ENCODE measurements around the gene GPC6.

The GPC6 gene

DNA sequence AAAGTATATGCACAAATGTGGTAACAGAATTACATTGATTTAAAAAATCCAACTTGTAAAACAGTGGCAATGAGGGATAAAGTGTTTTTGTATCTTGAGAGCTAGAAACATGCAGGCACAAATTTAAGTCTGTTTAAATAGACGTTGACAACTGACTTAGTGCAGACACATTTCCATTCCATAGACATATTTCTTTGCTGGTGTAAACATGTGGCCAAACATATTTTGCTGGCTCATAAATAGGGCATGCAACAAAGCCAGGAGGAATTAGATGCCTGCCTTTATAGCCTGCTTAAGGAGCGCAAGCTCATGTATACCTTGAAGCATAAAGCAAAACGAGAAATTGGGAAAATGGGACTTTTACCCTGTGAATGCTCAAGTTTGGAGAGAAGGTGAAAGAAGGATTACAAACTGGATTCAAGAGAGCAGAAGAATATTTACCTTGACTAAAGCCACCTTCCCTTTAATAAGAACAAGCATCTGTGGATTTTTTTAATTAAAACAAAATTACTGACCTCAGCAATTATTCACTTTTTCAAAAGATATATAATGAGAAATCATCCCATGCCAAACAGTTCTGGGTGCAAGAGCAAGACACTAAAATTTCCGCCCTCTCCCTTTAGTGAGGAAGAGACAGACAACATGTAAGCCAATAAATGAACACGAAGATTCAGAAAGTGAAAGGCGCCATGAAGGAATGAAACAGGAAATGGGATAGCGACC, 1181.9 kb downstream of the GPC6 start:
- DNase-seq: no peak

DNA sequence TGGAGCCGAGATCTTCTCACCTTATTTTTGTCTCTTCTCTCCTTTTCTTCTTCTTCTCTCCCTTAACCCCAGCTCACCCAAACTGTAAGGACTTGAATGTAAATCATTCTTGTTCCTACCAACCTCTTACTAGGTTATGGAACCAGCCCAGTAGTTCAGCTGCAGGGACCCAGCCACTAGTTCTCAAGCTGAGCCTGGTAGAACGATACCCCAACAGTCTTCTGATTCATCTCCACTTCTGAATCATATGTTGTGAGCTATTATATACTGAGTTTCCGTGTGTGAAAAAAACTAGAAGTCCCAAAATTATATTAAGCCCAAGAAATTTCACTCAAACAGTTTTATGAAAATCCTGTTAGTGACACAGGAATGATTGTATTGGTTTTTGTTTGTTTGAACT, 1185.1 kb downstream of the GPC6 start:
- DNase-seq: no peak

DNA sequence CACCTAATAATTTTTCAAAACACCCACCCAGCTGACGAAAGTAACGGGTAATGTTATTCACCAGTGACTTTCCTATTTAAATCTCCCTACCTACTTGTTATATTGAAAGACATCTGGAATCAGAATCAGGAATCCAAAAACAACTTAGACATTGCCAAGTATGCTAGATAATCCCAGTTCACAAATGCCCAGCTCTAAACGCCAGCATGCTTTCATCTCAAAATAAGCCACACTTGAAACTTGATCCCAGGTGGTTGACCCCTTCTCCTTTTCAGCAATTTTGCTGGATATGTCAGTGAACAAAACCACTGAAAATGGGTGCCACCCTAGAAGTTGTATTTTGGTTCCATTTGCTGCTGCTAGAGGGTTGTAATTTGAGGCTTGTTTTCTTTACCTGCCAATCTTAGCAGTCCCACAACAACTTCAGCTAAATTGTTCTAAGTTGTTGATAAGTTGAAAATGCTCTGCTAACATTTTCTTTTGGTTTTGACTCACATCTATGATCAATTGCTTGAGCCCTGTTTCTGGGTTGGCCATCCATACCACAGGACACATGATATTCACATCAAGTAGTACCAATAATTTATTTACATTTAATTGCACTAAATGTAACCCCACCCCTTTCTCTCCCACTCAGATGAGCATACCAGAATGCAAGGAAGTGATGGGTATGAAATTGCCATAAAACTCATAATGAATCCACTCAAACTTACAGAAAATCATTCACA, 1186.4 kb downstream of the GPC6 start:
- no peak for DNase-seq

DNA sequence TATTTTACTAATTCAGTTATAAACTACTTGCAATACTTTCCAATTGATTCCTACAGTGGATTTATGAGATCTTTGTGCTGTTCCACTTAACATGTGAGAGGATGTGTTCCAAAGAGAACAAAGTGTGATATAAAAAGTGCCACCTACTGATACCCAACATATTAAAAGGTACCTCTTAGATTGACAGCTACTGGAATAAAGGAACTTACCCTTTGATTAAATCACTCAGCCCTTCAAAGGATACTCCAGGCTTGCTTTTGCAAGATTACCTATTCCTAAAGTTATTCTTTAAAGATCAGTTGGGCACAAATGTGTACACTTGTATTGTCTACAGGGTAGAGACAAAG, 1187.0 kb downstream of the GPC6 start:
- DNase-seq: no peak

DNA sequence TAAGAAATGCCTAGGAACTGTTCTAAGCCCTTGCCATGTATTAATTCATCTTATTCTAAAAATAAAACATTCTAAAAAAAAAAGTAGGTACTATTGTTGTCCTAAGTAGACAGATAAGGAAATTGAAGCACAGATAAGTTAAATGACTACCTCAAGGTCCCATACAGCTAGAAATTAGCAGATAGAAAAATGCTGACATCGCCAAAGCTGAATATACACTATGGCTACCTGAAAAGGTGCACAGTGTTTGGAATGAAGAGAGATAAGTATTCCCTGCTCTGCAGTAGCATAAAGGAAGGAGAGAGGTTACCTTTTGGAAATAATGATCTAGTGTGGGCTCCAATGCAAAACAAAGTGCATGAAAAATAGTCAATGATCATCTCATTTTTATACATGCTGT, 1187.5 kb downstream of the GPC6 start:
- no peak for DNase-seq

DNA sequence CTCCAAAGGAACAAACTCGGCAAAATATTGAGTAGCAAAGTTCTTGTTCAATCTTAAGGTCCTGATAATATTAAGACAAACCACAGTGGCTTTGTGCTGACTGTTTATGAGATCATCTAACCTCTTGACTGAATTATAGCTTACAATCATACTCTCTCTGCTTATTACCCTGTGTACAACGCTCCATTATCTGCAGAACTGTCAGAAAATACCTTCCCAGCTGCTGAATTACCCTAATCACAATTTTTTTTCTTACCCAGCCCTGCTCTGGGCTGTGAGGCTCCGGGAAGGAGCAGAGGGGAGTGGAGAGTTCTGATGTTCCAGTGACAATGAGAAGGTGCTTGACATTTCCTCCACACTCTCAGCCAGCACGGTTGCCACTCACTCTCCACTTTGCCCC, 1188.1 kb downstream of the GPC6 start:
- DNase-seq: no peak

DNA sequence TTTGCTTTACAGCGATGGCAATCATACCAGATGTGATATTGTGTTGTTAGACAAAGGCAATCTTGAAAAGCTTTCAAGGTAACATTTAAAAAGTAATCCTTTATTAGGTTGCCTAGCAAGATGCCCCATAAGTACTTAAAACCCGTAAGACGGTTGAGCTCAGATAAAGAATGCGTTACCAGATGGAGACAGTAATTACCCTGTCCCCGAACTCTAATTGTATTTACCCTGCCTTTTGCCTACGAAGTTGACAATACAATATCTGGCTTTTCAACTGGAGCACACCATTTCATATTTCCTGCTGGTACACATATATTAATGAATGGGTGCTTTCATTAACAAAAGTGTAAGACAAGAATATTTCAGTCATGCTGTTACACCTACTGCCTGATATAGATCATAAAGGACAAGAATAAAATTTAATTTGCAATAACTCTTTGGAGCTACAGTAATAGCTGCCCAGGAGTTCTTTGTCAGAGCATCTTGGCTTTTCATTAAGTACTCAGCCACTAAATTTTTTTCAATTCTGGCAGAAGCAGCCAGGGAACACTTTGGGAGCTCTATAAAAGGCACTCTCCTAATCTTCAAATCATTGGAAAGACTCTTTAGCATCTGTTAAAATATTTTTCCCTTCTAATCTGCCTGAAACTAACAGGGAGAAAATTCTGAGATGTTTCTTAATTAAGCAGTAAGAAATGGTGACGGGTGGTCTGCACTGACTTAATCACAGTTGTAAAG, 1189.1 kb downstream of the GPC6 start:
- peak; percentile 54 for DNase-seq

DNA sequence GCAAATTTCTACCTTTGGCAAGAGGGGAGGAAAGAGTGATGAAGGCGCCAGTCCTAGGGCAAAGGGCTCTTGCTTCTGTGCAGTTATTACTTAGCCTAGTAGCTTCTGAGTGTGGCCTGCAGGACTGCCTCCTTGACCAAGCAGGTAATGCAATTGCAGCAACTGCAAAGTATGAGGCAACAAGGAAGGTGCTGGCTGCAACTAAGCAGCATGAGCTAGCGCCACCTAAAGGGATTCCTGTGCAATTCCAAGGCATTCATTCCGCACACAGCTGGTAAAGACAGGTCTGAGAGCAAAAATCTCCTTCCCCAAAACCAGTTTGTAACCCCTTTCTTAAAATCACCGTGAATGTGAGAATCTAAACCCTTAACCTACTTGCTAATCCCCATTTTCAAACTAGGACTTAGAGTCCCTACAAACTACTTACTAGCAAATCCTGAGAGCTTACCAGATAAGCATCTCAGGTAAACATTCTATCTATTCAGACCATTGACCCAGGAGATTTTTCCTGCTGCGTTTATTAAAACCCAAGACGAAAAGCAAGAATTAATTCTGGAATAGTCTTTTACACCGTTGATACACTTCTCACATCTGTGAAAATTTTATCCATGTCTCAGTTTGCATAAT, 1190.0 kb downstream of the GPC6 start:
- no peak for DNase-seq

DNA sequence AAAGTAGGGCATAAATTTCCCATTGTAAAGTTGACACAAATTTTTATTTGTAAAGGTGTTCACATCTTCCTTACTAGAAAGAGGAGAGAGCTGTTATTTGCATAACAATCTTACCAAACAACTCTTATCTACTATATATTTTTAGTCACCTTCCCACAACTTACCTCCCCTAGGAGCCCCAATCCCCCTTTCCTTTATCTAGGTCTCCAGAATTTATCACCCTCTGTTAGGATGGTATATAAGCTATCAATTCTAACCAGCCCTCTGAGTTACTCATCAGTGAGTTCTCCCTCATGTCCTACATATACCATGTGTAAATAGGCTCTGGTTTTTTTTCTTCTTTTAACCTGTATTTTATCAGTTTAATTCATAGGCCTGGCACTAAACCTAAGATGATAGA, 1190.7 kb downstream of the GPC6 start:
- no peak for DNase-seq

DNA sequence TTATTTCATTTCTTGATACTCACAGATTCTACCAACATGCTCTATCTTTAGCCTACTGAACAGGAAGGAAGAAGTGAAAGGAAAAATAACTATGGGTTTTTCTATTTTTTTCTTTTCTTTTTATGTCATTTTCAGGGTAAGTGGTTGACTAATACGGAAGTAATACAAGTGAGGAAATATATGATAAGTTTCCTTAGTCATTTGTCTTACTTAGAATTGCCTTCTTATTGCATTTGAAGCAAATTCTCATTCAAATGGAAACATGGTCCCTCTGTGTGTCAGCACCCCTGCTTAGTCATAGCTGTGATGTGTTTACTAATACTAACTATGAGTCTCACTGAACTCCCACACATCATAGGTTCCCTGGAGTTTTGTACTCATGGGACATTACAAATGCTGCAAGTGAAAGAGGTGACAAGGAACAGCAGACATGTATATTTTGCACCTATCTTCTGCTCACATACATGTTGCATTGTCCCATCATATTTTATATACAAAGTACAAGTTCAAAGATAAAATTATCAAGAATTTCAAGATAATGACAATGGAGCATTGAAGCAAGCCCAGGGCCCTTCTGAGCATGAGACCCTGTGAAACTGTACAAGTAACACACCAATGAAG, 1192.8 kb downstream of the GPC6 start:
- no peak for DNase-seq

DNA sequence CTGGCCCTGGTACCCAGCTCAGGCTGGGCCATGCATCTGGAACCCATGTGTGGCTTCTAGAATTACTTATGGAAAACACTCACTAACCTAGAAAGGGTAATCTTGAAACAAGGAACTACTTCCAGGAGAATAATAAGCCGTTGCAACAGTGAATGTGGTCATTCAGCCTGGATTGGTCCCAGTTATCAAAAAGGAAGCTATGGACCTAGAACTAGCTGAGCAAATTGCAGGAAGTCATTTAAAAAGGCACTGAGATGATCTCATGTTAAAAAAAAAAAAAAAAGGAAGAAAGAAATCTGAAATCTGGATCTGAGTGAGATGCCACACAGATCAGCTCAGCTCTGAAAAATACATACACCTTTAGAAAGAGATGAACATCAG, 1193.3 kb downstream of the GPC6 start:
- DNase-seq: no peak

DNA sequence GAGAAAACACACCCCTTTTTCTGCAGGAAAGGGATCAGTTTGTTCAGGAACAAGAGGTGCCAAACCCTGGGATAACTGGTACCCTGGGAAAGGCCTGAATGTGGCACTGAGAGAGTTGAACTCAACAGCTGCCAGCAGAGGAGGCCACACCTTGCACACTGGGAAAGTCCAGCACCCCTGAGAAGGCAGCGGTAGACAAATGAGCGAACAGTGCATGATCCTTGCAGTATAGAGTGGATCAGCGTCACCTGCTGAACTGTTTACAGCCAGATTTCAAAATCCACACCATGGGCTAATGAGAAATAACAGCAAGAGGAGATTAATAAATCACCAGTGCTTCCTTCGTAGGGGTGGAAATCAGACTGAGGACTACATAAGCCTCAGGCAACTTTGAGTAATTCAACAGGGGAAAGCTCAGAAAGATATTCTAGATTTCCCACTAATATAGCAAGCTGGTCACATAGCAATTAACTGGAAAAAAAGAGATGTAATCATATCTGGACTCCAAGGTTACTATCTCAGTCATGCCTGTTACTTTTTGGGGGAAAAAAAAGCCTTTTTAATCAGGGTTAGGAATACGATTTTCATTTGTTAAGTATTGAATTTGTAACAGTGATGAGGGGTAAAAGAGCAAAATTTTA, 1200.8 kb downstream of the GPC6 start:
- peak; percentile 42 for DNase-seq

DNA sequence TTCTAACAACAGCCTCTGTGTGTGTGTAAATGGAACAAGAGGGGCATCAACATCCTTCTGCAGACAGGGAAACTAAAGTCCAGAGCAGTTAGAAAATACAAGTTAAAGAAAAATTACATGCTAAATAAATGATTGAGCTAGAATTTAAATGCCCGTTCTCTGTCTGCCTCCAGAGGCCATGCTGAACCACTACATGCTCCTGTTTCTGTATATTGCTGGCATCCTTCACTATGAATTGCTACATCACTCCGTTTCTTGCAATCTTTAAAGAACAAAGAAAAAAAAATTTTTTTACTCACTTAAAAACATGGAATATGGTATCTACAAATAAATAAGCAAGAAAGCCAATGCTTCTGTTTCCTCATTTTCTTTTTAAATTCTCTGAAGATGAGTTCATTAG, 1205.0 kb downstream of the GPC6 start:
- no peak for DNase-seq

DNA sequence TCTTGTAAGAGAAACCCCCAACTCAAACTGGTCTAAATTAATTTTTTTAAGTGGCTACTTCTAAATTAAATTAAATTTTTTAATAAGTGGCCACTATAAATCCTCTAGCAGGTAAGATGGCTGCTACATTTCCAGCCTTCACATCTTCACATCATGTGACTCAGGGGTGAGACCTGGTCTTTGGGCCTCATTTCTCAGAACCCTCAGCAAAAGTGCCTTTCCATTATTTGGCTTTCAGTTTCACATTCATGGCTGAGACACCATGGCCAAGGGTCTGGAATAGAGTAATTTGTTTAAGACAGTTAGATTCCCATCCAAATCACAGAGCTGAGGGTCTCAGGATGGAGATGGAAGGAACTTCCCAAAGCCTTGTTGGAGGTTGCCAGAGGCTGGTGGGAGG, 1205.4 kb downstream of the GPC6 start:
- DNase-seq: no peak

DNA sequence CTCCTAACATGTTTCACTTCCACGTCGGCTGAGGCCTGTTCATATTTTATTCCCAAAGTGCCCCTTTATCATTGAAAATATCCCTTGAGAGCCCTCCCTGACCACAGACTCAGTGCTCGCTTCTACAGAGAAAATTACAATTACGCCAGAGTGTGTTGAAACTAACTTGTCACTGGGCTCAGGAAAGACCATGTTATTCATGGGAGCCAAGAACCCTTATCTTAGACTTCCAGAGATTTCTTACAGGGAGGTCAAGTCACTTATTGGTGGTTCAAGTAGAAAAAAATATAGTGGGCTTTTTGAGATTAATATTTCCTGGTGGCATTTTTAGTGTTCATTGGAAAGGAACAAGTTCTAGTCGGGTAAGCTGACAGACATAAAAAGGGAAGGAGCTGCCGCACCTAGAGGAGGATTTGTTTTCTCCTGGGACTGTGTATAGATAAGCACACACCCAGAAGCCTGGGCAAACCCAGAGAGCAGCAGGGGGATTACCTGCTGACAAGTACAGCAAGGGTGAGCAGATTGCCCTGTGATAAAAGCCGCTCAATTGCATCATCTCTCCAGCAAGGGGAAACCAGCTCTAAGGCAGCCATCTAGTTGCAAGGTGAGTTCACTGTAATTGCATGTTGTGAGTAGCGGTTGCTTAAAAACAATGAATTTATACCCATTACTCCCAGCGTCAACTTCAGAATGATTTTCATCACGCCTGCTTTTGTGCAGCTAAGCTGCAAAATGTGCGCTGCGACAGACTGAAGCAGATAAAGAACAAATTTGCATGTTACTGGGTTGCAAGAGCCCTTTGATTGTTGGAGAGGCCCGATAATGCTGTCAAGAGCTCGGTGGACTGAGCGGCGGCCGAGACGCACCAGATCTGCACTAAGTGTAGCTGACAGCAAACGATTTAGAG, 1206.7 kb downstream of the GPC6 start:
- DNase-seq: no peak

DNA sequence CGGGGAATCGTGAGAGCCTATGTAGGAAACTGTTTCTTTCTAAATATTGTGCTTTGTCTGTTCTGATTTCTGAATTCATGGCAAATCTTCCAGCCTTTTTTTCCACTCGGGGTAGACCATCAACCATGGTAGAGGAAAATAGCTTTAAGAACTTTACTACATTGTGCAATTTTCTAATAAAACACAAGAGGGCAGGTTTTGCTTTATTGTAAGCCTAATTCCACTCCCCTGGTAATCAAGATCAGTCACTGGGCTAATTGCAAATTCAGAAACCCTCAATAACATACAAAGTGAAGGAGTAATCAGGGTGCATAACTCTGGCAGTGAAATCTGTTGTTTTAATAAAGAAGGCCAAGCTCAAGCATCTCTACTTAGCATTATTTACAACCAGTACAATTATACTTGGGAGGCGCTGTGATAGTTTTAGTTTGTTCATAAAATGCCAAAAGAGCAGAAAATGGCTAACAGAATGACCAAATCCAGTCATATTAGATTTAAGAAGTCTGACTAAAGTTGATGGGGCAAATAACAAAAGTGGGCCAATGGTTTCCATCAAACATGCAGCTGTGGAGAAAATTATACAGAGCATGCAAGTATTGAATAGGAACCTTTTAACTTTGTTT, 1209.1 kb downstream of the GPC6 start:
- DNase-seq: peak; percentile 24

DNA sequence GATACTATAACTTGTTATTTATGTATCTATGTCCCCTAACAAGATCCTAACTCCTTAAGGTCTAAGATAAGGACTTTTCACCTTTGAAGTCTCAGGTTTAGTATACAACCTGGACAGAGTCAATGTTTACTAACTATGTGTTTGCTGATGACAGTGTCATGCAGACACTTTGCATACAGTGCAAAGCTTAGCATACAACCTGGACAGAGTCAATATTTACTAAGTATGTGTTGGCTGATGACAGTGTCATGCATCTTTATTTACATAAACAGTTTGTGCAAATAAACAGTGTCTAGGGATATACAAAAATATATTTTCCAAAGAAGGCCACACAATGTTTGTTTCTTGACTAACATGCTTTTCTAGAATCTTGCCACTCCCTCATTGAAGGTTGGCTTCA, 1218.2 kb downstream of the GPC6 start:
- DNase-seq: no peak

DNA sequence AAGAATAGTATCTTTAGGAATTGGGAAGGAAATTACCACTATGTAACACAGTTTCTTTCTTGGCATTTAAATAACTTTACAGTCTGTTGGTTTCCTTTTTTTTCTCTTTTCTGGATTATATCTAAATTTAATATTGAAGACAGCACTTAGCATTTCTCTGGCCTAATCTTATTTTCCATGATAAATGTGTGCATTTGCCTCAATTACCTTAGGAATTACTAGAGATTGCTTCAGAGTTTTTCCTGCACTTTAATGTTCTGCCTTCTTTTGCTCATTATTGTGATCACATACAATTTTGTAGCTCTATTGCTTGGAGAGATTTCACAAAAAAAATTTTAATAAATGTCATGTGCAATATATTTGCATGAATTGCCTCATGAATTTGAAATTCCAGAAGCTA, 1227.7 kb downstream of the GPC6 start:
- DNase-seq: no peak

DNA sequence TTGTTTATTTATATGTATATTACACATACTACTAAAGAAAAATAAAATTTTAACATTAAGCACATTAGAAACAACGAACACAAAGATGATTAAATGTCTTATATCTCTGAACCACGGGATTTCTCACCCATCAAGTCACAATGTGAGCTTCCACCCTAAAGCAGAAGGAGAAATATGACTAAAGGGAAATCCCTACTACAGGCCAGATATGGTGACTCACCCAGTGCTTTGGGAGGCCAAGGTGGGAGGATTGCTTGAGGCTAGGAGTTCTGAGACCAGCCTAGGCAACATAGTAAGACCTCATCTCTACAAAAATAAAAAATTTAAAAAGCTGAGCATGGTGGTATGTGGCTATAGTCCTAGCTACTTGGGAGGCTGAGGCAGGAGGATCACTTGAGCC, 1228.3 kb downstream of the GPC6 start:
- no peak for DNase-seq

DNA sequence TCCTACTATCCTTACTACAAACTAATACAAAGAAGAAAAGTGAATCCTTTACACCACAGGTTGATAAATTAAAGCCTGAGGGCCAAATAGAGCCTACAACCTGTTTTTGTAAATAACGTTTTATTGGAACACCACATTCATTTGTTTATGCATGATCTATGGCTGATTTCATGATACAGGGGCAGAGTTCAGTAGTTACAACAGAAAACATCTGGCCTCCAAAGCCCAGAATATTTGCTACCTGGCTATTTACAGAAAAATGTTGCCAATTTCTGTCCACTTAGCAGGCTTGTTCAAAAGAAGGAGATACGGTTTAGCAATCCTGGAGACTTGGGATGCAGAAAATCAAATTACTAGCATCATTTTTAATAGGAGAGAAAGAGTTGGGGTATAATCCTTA, 1228.8 kb downstream of the GPC6 start:
- no peak for DNase-seq
